PC-9 (cell line): ENCODE measurements around the gene GPX4. TPM values are rescaled to one million over a fixed set of nuclear protein-coding genes. Genes with fewer than 3 reads are reported as not detected.

Experiments
- BruUV-seq: library from RNA; stranded (reverse); fragments of 400-500 nt; replicated peaks from 2 replicates; lab custom pipeline; 2021; lab: Mats Ljungman, UMichigan
- CTCF ChIA-PET: fragments of 300-600 bp; sonication (Branson Sonifier 250); formaldehyde crosslinking; loops from one replicate; lab custom pipeline; 2022; ENCODE audit warnings: antibody characterized with exemption; lab: Charles Lee
- POLR2A ChIA-PET: fragments of 300-600 bp; sonication (Branson Sonifier 250); formaldehyde crosslinking; loops from one replicate; lab custom pipeline; 2022; ENCODE audit warnings: antibody characterized with exemption; ENCODE audit not compliant: unreplicated experiment; lab: Charles Lee
- DNase-seq, 2 experiments: peaks; one replicate each; pipeline versions ENCODE4 v3.0.0 to v3.0.0-alpha.2; 2015 to 2022; ENCODE audit warnings: mixed read lengths in 1 of 2
- H2AFZ ChIP-seq: fragments of 200-600 bp; sonication (generic); 2 replicates; pipeline ENCODE4 v1.8.1; 2017; ENCODE audit warnings: antibody characterized with exemption
- H3F3A ChIP-seq: fragments of 200-600 bp; sonication (generic); 2 replicates; pipeline ENCODE4 v1.8.1; 2017; ENCODE audit warnings: antibody characterized with exemption, mild to moderate bottlenecking, low read depth; ENCODE audit not compliant: insufficient read depth
- H3K27ac ChIP-seq: fragments of 200-600 bp; sonication (generic); 2 replicates; pipeline ENCODE4 v1.6.1; 2016; ENCODE audit warnings: mixed run types
- H3K27me3 ChIP-seq: fragments of 200-600 bp; sonication (generic); 2 replicates; pipeline ENCODE4 v1.6.1; 2016; ENCODE audit warnings: low read depth, mixed run types; ENCODE audit not compliant: insufficient read depth
- H3K36me3 ChIP-seq: fragments of 200-600 bp; sonication (generic); 2 replicates; pipeline ENCODE4 v1.6.1; 2016; ENCODE audit warnings: low read depth, mixed run types
- H3K4me1 ChIP-seq: fragments of 200-600 bp; sonication (generic); replicated peaks from 2 replicates; pipeline ENCODE4 v1.6.1; 2016; ENCODE audit warnings: mixed run types; ENCODE audit not compliant: insufficient read depth
- H3K4me2 ChIP-seq: fragments of 200-600 bp; sonication (generic); 2 replicates; pipeline ENCODE4 v1.6.1; 2017; ENCODE audit warnings: mixed run types
- H3K4me3 ChIP-seq: fragments of 200-600 bp; sonication (generic); 2 replicates; pipeline ENCODE4 v1.6.1; 2016; ENCODE audit warnings: mixed run types
- H3K79me2 ChIP-seq: fragments of 200-600 bp; sonication (generic); 2 replicates; pipeline ENCODE4 v1.6.1; 2017; ENCODE audit warnings: low read depth, mixed run types
- H3K9me2 ChIP-seq: fragments of 200-600 bp; sonication (generic); 2 replicates; pipeline ENCODE4 v1.8.1; 2017; ENCODE audit warnings: mild to moderate bottlenecking; ENCODE audit not compliant: insufficient read depth
- H3K9me3 ChIP-seq: fragments of 200-600 bp; sonication (generic); 2 replicates; pipeline ENCODE4 v1.8.1; 2016; ENCODE audit warnings: low read depth; ENCODE audit not compliant: insufficient read depth
- H4K20me1 ChIP-seq: fragments of 200-600 bp; sonication (generic); 2 replicates; pipeline ENCODE4 v1.8.1; 2017; ENCODE audit not compliant: insufficient read depth
- EZH2 ChIP-seq: fragments of 200-600 bp; sonication (generic); IDR thresholded peaks from 2 replicates; pipeline ENCODE4 v1.8.0; 2017; ENCODE audit warnings: antibody characterized with exemption, low read depth
- intact Hi-C: fragments of 100-400 bp; cut with micrococcal nuclease; formaldehyde crosslinking; loops from one replicate; pipeline ENCODE4 v1.10.0; 2022; ENCODE audit not compliant: unreplicated experiment
- total RNA-seq: library from RNA; stranded (reverse); gene quantifications from 2 replicates; pipeline ENCODE4 v1.2.3, GENCODE V29; 2021
- TF ChIP-seq, protein P1 (sequence below): fragments of 200-600 bp; sonication (generic); conservative IDR thresholded peaks from 2 replicates; pipeline ENCODE4 v1.6.1; 2017; ENCODE audit warnings: mixed run types, antibody characterized with exemption, mild to moderate bottlenecking, moderate library complexity

Gene GPX4
- total RNA-seq, 1 experiment from 2014 or later = 465 TPM

DNA sequence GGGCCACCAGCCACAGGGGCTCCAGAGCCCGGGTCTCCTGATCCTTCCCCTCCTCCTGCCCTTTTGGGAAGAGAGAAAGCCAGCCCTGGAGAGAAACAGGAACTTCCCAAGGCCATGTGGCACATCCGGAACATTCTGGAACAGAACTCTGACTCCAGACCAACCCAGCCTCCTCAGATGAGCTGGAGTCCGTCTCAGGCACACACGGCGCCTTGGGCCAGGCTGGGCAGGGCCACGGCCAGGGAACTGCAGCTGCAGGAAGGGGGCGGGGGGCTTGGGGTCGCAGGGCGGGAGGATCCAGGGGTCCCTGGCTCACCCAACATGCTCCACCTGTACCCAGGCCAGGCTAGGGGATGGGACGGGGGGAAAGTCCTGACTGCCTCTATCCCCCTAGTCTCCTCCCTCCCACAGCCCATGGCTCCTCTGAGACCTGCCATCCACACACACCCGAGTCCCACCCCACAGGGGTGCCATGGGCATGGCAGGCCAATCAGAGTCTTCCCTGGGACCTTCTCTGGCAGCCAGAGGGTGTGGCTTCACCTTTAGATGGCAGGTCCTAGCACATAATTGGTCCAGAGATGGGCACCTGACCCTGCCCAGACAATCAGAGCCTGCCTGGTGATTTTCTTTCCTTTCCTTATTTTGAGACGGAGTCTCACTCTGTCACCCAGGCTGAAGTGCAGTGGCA is 47.4 kb downstream of the GPX4 start:
- no peaks in the 10 kb centered on the region for H3K27me3 ChIP-seq
- H3K36me3 ChIP-seq = no peaks in the 10 kb centered on the region
- H3F3A ChIP-seq = peaks cover 20% of the 10 kb centered on the region; the same call in 1 of the 2 replicates
- H3K9me3 ChIP-seq = no peaks in the 10 kb centered on the region
- intact Hi-C loops = no loop called here
- ChIA-PET CTCF (no interaction called here), POLR2A (interaction anchor here (0.9 kb wide), 1 partner anchor 57 kb away, joined by 5 read pairs; no protein-coding TSS in a partner anchor)
- H3K4me1 ChIP-seq = peaks cover 18% of the 10 kb centered on the region
- no peak overlapping the region for H2AFZ ChIP-seq
- no peak overlapping the region for H3K4me3 ChIP-seq
- TF ChIP-seq, protein P1, sequence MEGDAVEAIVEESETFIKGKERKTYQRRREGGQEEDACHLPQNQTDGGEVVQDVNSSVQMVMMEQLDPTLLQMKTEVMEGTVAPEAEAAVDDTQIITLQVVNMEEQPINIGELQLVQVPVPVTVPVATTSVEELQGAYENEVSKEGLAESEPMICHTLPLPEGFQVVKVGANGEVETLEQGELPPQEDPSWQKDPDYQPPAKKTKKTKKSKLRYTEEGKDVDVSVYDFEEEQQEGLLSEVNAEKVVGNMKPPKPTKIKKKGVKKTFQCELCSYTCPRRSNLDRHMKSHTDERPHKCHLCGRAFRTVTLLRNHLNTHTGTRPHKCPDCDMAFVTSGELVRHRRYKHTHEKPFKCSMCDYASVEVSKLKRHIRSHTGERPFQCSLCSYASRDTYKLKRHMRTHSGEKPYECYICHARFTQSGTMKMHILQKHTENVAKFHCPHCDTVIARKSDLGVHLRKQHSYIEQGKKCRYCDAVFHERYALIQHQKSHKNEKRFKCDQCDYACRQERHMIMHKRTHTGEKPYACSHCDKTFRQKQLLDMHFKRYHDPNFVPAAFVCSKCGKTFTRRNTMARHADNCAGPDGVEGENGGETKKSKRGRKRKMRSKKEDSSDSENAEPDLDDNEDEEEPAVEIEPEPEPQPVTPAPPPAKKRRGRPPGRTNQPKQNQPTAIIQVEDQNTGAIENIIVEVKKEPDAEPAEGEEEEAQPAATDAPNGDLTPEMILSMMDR = no peak
- no peak for TF ChIP-seq EZH2
- H3K9me2 ChIP-seq = no peaks in the 10 kb centered on the region
- H3K4me2 ChIP-seq = no peak overlapping the region
- no peak overlapping the region for H3K27ac ChIP-seq
- BruUV-seq = no TSS peak
- peaks cover 43% of the 10 kb centered on the region for H3K79me2 ChIP-seq
- no peak for DNase-seq
- H4K20me1 ChIP-seq = peaks cover 29% of the 10 kb centered on the region

DNA sequence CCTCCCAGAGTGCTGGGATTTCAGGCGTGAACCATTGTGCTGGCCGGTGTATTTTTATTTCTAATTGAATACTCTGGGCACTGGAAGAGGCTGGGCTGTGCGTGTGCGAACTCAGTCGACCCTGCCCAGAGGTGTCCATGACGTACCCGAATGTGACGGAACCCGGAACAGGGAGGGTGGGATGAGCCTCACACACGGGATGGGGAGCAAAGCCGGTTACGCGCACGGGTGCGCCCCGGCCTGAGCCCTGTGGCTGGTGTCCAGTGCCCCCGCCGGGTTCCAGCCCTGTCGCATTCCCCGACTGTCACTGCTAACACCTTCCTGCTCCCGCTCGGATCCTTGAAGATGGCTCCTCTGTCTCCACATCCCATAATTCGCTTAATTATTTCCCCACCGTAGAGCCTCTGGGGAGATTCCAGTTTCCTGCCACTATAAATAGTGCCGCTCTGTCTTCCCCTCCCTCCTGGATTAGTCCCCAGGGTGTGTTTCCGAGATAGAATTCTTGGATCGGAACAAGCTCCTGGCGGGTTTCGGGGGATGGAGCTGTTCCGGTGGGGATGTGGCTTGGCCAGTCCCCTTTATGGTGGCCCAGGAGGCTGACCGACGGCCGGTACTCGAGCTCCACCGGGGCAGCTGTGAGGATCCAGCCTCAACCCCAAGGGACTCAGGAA is 48.3 kb downstream of the GPX4 start:
- peaks cover 19% of the 10 kb centered on the region for H3K4me1 ChIP-seq
- H3K79me2 ChIP-seq = peaks cover 52% of the 10 kb centered on the region
- H3K36me3 ChIP-seq = no peaks in the 10 kb centered on the region
- no peaks in the 10 kb centered on the region for H3K27me3 ChIP-seq
- TF ChIP-seq, protein P1 = no peak
- no peak for TF ChIP-seq EZH2
- H2AFZ ChIP-seq = no peak overlapping the region
- H3K9me2 ChIP-seq = no peaks in the 10 kb centered on the region
- ChIA-PET POLR2A (interaction anchor here (0.6 to 0.9 kb wide), 2 partner anchors 50 to 58 kb away, joined by 5 to 17 read pairs; no protein-coding TSS in a partner anchor), CTCF (no interaction called here)
- H3K27ac ChIP-seq = no peak overlapping the region
- no peaks in the 10 kb centered on the region for H3K9me3 ChIP-seq
- peaks cover 34% of the 10 kb centered on the region for H4K20me1 ChIP-seq
- H3F3A ChIP-seq = peaks cover 23% of the 10 kb centered on the region; the same call in 1 of the 2 replicates
- H3K4me3 ChIP-seq = no peak overlapping the region
- no peak overlapping the region for H3K4me2 ChIP-seq
- intact Hi-C loops = no loop called here
- BruUV-seq = no TSS peak
- DNase-seq = no peak

DNA sequence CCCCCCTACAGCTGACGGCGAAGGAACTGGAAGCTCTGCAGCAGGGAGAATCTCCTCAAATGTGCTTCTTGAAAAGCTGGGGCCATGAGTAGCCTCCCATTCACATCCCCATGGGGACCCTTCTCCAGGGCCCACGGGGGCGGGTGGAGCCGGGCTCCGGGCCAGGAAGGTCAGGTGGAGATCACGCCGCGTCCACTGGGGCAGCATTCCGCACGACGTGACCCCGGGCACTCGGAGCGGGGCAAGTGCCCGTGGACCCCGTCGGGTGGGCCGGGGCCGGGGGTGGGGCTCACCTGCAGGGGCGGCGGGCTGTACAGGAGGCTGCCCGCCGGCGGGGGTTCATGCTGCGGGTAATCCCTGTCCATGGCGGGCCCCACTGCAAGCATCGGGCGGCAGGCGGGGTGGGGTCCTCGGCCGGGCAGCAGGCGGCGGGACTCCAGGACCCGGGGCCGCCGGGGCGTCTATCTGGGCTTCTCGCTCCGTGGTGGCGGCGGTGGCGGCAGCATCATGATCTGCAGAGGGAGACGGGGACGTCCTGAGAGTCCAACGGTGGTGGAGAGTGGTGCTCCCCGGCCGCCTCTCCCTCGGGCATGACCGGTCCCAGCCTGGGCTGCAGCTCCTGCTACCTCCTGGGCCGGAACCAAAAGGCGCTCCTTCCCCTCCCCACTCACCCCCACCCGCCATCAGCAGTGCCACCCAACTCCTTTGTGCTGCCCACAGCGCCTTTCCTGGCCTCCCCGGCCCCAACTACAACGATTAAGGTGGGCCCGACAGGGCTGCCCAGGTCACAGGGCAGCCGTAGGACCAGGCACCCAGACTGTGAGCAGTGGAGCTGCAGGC is 50.3 kb downstream of the GPX4 start:
- Histone ChIP-seq H3K4me2 (peak overlapping the region; percentile 74), H3K27me3 (no peaks in the 10 kb centered on the region), H3F3A (peaks cover 23% of the 10 kb centered on the region; the same call in 1 of the 2 replicates), H3K4me1 (peaks cover 19% of the 10 kb centered on the region), H4K20me1 (peaks cover 37% of the 10 kb centered on the region), H3K36me3 (no peaks in the 10 kb centered on the region), H3K4me3 (0 out of 2 replicates have a peak overlapping the region, but pooled peaks have one; percentile 42), H3K79me2 (peaks cover 56% of the 10 kb centered on the region), H3K9me2 (no peaks in the 10 kb centered on the region), H3K9me3 (no peaks in the 10 kb centered on the region), H3K27ac (peak overlapping the region; percentile 34; the same call in 1 of the 2 replicates), H2AFZ (no peak overlapping the region)
- intact Hi-C loops = no loop called here
- POLR2A ChIA-PET = no interaction called here
- no peak for TF ChIP-seq EZH2
- TF ChIP-seq, protein P1 = no peak
- CTCF ChIA-PET = no interaction called here
- no TSS peak for BruUV-seq
- DNase-seq = no peak
